Limb (tissue), 2 donors: ENCODE results near the gene CRADD.
"Not testable (repeated sequence)": the region's sequence is repeated elsewhere in the genome, so short reads cannot be mapped to it uniquely, and the experiment has no call there.

Experiments
- DNase-seq, 2 donors: peaks; one replicate each; pipeline ENCODE4 v3.0.0-alpha.2; 2016; ENCODE audit errors: extremely low spot score in 2 of 2

Gene CRADD

DNA sequence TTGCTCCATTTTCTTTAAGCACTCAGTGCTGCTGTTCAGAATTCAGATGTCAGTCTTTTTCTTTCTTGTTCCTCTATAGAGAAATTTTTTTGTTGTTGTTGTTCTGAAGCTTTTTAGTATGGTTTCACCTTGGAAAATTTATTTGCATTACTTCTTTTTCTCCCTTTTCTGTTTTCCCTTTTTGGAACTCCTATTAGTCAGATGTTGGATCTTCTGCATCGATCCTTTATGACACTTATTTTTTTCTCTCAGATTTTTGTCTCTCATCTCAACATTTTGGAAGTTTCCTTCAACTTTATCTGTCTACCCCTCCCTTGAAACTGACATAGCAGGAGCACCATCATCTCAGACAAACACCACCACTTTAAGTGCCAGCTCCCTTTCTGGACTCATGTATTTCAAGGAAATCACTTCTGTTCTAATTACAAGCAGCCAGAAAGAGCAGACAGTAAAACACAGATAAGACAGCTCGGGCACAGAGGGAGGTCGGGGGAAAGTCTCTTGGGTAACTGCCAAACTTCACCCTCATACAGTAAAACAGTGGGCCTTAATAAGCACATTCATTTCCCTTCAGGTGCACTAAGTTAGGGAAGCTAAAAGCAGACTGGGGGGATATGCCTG lies 248.5 kb downstream of the CRADD start:
- no peak for DNase-seq

DNA sequence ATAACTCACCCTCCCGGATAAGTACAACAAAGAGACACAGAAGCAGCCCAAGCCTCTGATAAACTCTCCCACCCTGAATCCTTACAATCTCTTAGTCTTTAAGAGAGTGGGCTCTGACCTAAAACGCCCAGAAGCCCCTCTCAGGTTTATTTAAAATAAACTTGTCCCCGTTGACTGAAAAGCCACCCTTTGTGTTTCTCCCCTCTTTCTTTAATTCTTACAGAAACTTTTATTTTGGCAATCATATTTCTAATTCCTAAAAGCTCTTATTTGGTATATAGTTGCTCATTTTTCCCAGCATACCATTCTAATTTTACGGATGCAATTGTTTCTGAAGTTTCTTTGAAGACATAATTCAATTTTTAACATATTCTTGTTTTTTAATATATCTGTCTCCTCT lies 249.1 kb downstream of the CRADD start:
- DNase-seq: no peak

DNA sequence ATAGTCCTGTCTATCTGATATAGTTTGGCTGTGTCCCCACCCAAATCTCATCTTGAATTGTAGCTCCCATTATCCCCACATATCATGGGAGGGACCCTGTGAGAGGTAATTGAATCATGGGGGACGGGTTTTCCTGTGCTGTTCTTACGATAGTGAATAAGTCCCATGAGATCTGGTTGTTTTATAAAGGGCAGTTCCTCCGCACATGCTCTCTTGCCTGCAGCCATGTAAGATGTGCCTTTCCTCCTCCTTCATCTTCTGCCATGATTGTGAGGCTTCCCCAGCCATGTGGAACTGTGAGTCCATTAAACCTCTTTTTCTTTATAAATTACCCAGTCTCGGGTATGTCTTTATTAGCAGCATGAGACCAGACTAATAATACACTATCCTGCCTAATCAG lies 251.9 kb downstream of the CRADD start:
- not testable (repeated sequence) for DNase-seq

DNA sequence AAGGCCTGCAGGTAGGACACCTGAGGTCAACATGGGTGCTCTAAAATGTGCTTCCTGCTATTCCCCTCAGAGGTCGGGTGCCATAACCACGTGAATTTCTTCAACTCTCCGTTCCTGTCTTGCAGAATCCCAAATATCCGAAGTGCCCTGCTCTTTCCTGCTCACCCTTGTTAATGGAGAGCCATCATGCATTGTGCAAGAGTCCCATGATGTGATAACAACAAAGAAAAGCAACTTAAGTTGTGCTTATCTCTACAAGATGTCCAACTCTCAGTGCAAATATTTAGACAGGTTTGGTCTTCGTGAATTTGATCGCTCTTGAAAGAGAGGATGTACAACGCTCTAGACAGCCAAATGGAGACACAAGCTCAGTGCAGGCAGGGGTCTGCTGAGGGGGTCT lies 260.6 kb downstream of the CRADD start:
- DNase-seq: no peak

DNA sequence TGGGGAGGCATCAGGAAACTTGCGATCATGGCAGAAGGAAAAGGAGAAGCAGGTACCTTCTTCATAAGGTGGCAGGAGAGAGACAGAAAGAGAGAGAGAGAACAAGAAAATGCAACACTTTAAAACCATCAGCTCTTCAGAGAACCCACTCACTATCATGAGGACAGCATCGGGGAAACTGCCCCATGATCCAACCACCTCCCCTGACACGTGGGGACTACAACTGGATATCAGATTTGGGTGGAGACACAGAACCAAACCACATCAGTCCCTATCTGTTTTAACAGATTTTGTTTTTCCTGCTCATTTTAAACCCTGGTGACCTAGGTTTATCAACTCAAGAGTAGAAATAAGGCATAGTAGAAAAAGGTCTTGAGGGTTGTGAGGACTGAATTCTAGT lies 261.1 kb downstream of the CRADD start:
- no peak for DNase-seq

DNA sequence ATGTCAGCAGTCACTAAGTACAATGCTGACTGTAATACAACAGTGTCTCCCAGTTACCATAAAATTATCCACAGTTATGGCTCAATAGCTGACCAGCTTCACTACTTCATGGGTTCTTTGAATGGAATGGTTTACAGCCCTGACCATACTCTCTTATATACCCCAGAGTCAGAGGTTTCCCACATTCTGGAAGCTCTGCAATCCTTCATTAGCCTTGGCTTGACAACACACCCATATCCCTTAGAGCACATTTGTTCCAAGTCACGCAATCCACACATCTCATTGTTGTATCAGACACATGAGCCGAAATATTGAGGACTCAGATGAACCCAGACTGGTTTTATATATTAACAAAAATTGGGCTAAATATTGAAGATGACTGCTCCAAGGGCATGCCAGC lies 261.8 kb downstream of the CRADD start:
- no peak for DNase-seq

DNA sequence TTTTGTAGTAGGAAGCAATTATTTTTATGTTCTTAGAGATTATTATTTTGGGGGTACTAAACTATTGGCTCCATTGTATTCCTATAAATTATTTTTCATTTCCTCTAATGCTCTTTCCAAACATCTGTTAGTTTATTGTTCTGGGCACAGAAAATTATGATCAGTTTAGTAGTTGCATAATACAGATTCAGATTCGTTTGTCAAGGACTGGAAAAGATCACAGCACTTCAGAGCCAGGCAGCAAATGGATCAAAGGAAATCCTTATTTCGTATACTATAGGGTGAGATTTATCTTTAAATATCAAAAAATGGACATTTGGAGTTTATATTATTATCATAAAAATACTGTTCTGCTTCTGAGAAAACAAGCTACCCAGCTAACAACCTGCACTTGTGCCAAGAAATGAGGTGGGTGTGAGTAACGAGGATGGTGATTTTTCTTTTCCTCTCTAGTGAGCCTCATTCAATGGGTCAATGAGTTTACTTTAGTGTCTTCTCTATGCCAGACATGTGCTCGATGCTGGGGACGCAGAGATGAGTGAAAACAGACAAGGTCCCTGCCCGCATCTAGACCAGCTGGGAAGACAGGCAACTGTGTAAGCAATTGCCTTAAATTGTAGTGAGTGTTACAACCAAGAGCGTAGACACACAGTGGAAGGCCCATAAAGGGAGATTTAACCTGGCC lies 262.6 kb downstream of the CRADD start:
- DNase-seq: peak in 1 of 2 donors; percentile 33

DNA sequence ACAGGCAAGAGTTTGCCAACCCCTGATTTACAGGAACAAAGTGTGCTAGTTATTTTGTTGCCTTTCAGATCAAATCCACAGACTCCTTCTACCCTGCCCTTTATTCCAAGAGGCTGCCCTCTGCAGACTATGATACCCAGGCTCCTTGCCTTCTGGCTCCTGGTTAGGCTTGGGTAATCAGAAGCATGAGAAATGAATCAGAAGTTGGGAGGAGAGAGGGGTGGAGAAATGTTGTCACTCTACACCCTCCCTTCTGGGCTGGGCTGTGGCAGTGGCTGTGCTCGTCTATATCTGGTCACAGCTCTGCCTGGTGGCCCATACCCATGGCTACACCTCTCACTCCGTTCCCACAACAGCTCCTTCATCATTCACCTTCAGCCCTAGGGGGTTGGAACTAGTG lies 266.6 kb downstream of the CRADD start:
- DNase-seq: no peak

DNA sequence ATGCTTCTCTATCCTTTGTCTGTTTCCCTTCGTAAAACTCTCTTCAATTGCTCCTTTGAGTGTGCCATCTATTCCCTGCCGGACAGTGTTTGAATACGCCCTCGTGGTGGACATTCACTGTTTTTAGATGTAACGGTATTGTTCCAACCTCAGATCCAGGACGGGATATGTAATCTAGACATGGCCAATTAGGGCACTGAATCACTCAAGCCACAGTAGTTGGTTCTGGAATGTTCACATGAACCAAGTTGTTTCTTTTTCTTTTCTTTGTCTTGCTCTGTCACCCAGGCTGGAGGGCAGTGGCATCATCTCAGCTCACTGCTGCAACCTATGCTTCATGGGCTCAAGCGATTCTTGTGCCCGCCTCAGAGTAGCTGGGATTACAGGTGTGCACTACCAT lies 267.0 kb downstream of the CRADD start:
- DNase-seq: no peak
